Stomach (tissue), 9 donors: Measurements from ENCODE around the gene ITK. TPM values are rescaled to one million over a fixed set of nuclear protein-coding genes. Genes with fewer than 3 reads are reported as not detected.
A peak's percentile ranks its signal among the peaks of the same experiment; 100 is the strongest.

Source experiments
- DNase-seq, 2 donors: peaks; one replicate each; pipeline versions ENCODE4 v3.0.0 to v3.0.0-alpha.2; 2013 to 2019
- H3K27ac ChIP-seq, 5 donors: fragments of 200-600 bp in 4 of 5; sonication (generic) in 4 of 5; one replicate each; pipeline ENCODE4 v1.5.1; 2013 to 2019; ENCODE audit warnings: mild to moderate bottlenecking in 1 of 5, moderate library complexity in 1 of 5
- H3K27me3 ChIP-seq, 3 donors: fragments of 200-600 bp; sonication (generic); one replicate each; pipeline ENCODE4 v1.5.1; 2017 to 2019; ENCODE audit warnings: mixed run types in 1 of 3
- H3K36me3 ChIP-seq, 4 donors: fragments of 200-600 bp; sonication (generic); 1 replicate in 3 of 4; 2 replicates in 1 of 4; pipeline ENCODE4 v1.5.1; 2016 to 2019
- H3K4me1 ChIP-seq, 4 donors: fragments of 200-600 bp; sonication (generic); one replicate each; pipeline ENCODE4 v1.5.1; 2016 to 2019
- H3K4me3 ChIP-seq, 4 donors: fragments of 200-600 bp; sonication (generic) in 3 of 4; one replicate each; pipeline ENCODE4 v1.5.1; 2016 to 2019; ENCODE audit warnings: mild to moderate bottlenecking in 1 of 4
- H3K9me3 ChIP-seq, 4 donors: fragments of 200-600 bp; sonication (generic); one replicate each; pipeline ENCODE4 v1.5.1; 2016 to 2019
- CTCF ChIP-seq, 7 experiments: fragments of 450-650 bp in 4 of 7; fragments of 200-600 bp in 3 of 7; sonication (generic) in 3 of 7; IDR thresholded peaks; one replicate each; pipeline ENCODE4 v1.5.1; 2016 to 2019; ENCODE audit warnings: antibody characterized with exemption in 7 of 7, control low read depth in 2 of 7, mild to moderate bottlenecking in 1 of 7
- EP300 ChIP-seq: sonication (generic); formaldehyde crosslinking; IDR thresholded peaks from one replicate; pipeline ENCODE4 v1.6.1; 2017; ENCODE audit warnings: antibody characterized with exemption
- POLR2A ChIP-seq, 4 donors: fragments of 450-650 bp; IDR thresholded peaks; one replicate each; pipeline ENCODE4 v1.6.1; 2016; ENCODE audit warnings: antibody characterized with exemption in 4 of 4, control low read depth in 2 of 4, mild to moderate bottlenecking in 1 of 4, moderate library complexity in 1 of 4
- POLR2AphosphoS5 ChIP-seq, 3 donors: sonication (generic); formaldehyde crosslinking; IDR thresholded peaks; one replicate each; pipeline ENCODE4 v1.6.1; 2016; ENCODE audit warnings: antibody characterized with exemption in 3 of 3
- WGBS, 5 donors: extraction: QIAGEN DNeasy Blood & Tissue Kit in 3 of 5; methylation state at CpG; one replicate each; pipeline versions ENCODE4 v1.1.5 to v1.1.7; 2013 to 2018; 5-methylcytosine and 5-hydroxymethylcytosine counted together
- intact Hi-C: fragments of 100-400 bp; cut with DNase I; formaldehyde crosslinking; loops from one replicate; pipeline ENCODE4 v1.15.1; 2023; ENCODE audit warnings: low total_unique reads
- polyA plus RNA-seq, 3 donors: library from polyadenylated mRNA; stranded (reverse); fragments of 200-250 nt; gene quantifications; one replicate each; pipeline ENCODE4 v1.2.3, GENCODE V29; 2013
- total RNA-seq, 5 donors: library from RNA; depleted of rRNA; stranded (reverse); fragments of >200 nt; gene quantifications; one replicate each; pipeline versions ENCODE4 v1.1.0 to v1.2.3, GENCODE V29; 2014 to 2016
- donor health status: healthy with polysubstance abuse.
- donor health status: Bipolar disorder and iron deficiency.
- donor health status: healthy.

Gene ITK
- total and polyA plus RNA-seq, 8 donors, result 0.58 to 9.9 (median 2.3) TPM; not detected in 1

GRCh38 chr5:157175071-157175612 is 5.5 kb upstream of the ITK start:
- no peak for TF ChIP-seq EP300
- TF ChIP-seq CTCF (IDR thresholded peaks at IDR 0.05), result no peak
- no peak for TF ChIP-seq POLR2AphosphoS5 (IDR thresholded peaks at IDR 0.05)
- Histone ChIP-seq H3K4me1 (no peaks in the 10 kb centered on the region), H3K9me3 (peaks cover 0 to 4% (median 0%) of the 10 kb centered on the region in 4 donors), H3K27ac (no peak overlapping the region), H3K36me3 (no peaks in the 10 kb centered on the region), H3K27me3 (peaks cover 0 to 9% (median 0%) of the 10 kb centered on the region in 3 donors), H3K4me3 (no peak overlapping the region)
- WGBS, 5 donors, result 81 to 98% (median 86%) methylated on average over 8 of the region's 8 CpGs
- no peak for DNase-seq
- intact Hi-C loops, result no loop called here

- Histone ChIP-seq H3K4me1 (no peaks in the 10 kb centered on the region), H3K4me3 (no peak overlapping the region), H3K36me3 (no peaks in the 10 kb centered on the region), H3K27ac (no peak overlapping the region), H3K9me3 (peaks cover 0 to 4% (median 0%) of the 10 kb centered on the region in 4 donors), H3K27me3 (peaks cover 0 to 9% (median 0%) of the 10 kb centered on the region in 3 donors)
- intact Hi-C loops, result no loop called here
- DNase-seq, result no peak
- WGBS, 5 donors, result 40 to 60% (median 51%) methylated on average over 6 of the region's 6 CpGs
- TF ChIP-seq POLR2A (IDR thresholded peaks at IDR 0.05), result no peak
- no peak for TF ChIP-seq POLR2AphosphoS5 (IDR thresholded peaks at IDR 0.05)
- TF ChIP-seq EP300, result no peak
- TF ChIP-seq CTCF (IDR thresholded peaks at IDR 0.05), result no peak
Measured at GRCh38 chr5:157177953-157178352, 2.7 kb upstream of the ITK start.

GRCh38 chr5:157178966-157179365 is 1.7 kb upstream of the ITK start:
- 62 to 86% (median 69%) methylated on average over 3 of the region's 3 CpGs for WGBS, 5 donors
- intact Hi-C loops, result no loop called here
- TF ChIP-seq POLR2A (IDR thresholded peaks at IDR 0.05) (no peak), CTCF (IDR thresholded peaks at IDR 0.05) (no peak), EP300 (no peak), POLR2AphosphoS5 (IDR thresholded peaks at IDR 0.05) (no peak)

GRCh38 chr5:157182143-157182757 is 1.6 kb downstream of the ITK start:
- intact Hi-C loops, result no loop called here
- H3K4me1 ChIP-seq, result no peaks in the 10 kb centered on the region
- no peak for TF ChIP-seq EP300
- TF ChIP-seq CTCF (IDR thresholded peaks at IDR 0.05), result no peak
- no peak for TF ChIP-seq POLR2A (IDR thresholded peaks at IDR 0.05)
- no peak for TF ChIP-seq POLR2AphosphoS5 (IDR thresholded peaks at IDR 0.05)
- no peaks in the 10 kb centered on the region for H3K36me3 ChIP-seq
- H3K4me3 ChIP-seq, result peak overlapping the region in 3 of 4 donors; percentile 12 to 28 (median 24)
- DNase-seq, result no peak
- H3K27me3 ChIP-seq, result peaks cover 0 to 9% (median 0%) of the 10 kb centered on the region in 3 donors
- 36 to 57% (median 50%) methylated on average over 3 of the region's 3 CpGs for WGBS, 5 donors
- H3K9me3 ChIP-seq, result peaks cover 0 to 14% (median 4%) of the 10 kb centered on the region in 4 donors
- peak overlapping the region in 2 of 5 donors; percentile 9 to 42 for H3K27ac ChIP-seq

More at GRCh38 chr5:157178966-157179365, 1.7 kb upstream of the ITK start:
- H3K4me1 ChIP-seq, result no peaks in the 10 kb centered on the region
- H3K9me3 ChIP-seq, result peaks cover 0 to 6% (median under 1%) of the 10 kb centered on the region in 4 donors
- H3K36me3 ChIP-seq, result no peaks in the 10 kb centered on the region
- no peak for DNase-seq
- peak overlapping the region in 2 of 5 donors; percentile 1 to 5 for H3K27ac ChIP-seq
- peaks cover 0 to 9% (median 0%) of the 10 kb centered on the region in 3 donors for H3K27me3 ChIP-seq
- H3K4me3 ChIP-seq, result no peak overlapping the region
